CD4-positive, alpha-beta T cell treated with Interleukin-17A for 4 hours (primary cell): ENCODE measurements around the gene TSR3.

ENCODE experiments used
- DNase-seq: peaks from one replicate; pipeline ENCODE4 v3.0.0-alpha.2; 2020; ENCODE audit warnings: mixed read lengths

Gene TSR3

DNA sequence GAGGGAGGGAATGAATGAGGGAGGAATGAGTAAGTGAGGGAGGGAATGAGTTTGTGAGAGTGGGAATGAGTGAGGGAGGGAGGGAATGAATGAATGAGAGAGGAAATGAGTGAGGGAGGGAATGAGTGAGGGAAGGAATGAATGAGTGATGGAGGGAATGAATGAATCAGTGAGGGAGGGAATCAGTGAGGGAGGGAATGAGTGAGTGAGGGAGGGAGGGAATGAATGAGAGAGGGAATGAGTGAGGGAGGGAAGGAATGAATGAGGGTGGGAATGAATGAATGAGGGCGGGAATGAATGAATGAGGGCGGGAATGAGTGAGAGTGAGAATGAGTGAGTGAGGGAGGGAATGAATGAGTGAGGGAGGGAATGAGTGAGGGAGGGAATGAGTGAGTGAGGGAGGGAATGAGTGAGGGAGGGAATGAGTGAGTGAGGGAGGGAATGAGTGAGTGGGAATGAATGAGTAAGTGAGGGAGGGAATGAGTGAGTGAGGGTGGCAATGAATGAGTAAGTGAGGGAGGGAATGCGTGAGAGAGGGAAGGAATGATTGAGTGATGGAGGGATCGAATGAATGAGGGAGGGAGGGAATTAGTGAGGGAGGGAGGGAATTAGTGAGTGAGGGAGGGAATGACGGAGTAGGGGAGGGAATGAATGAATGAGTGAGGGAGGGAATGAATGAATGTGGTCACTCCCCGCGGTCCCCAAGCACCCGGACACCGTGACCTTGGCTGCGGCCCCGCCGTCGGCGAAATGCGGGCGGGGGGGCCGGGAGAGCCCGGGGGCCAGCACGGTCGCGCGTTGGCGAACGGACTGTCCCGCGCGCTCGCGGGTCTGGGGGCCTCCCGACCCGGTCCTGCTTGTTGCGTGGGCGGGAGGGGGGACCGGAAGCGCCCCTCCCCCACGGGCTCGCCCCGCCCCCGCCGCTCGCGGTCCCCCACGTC, 43.4 kb downstream of the TSR3 start:
- DNase-seq, result no peak

- no peak for DNase-seq
Measured at GRCh38 chr16:1306334-1306733, 45.3 kb downstream of the TSR3 start.

DNA sequence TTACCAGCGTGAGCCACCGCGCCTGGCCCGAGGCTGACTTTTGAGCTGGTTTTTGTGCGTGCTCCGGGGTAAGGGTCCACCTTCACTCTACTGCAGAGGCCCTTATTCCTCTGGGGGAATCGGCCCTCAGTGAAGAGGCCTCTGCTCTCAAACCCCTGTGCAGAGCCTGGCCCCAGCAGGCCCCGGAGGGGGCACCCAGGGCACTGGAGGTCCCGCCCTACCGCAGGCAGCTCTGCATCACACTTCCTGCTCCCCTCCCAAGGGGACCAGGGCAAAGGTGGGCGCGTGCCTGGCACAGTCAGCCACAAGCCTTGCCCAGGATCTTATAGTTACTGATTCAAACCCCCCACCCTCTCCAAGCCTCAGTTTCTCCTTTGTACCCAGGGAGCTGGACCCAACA, 45.9 kb downstream of the TSR3 start:
- DNase-seq, result no peak

DNA sequence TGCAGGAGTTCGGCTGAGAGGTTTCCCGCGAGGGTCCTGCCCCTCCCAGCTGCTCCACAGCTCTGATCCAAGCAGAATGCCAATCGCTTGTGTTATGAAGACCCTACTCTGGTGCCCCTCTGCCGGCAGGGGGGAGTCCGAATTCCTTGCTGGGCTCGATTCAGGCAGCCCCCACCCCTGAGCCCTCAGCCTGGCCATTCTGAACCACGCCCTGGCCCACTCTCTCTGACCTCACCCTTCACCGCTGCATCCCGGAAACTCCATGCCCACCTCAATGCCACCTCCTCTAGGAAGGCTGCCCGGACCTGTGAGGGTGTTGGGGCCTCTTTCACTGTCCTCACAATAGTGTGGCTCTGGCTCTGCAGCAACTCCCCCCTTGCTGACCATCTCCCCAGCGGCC, 50.1 kb downstream of the TSR3 start:
- DNase-seq, result no peak

GRCh38 chr16:1300664-1301476, 50.8 kb downstream of the TSR3 start:
- DNase-seq, result peak; percentile 78

DNA sequence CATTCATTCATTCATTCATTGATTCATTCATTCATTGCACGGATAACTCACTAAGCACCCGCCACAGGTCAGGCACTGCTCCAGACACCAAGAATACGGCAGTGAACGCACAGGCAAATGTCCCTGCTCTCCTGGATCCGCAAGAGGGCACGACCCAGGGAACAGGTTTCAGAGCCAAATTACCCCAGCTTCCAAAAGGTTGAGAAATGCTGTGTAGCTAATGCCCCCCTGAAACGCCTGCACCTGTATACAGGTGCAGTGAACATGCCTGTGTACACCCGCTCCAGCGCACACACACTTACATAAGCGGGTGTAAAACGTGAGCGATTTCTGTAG, 51.8 kb downstream of the TSR3 start:
- no peak for DNase-seq
